Rectal smooth muscle tissue (tissue), 1 donor: Measurements from ENCODE around the gene HSPB9.

Experiments used
- H3K27ac ChIP-seq: one replicate; pipeline ENCODE4 v1.7.0; 2013; ENCODE audit warnings: low read depth, low read length, inconsistent platforms
- H3K27me3 ChIP-seq: one replicate; pipeline ENCODE4 v1.7.0; 2013; ENCODE audit warnings: low read length; ENCODE audit not compliant: control insufficient read depth, insufficient read depth
- H3K36me3 ChIP-seq: one replicate; pipeline ENCODE4 v1.7.0; 2013; ENCODE audit warnings: low read length; ENCODE audit not compliant: control insufficient read depth, insufficient read depth
- H3K4me1 ChIP-seq: one replicate; pipeline ENCODE4 v1.7.0; 2013; ENCODE audit warnings: low read length; ENCODE audit not compliant: control insufficient read depth, insufficient read depth
- H3K4me3 ChIP-seq: one replicate; pipeline ENCODE4 v1.7.0; 2013; ENCODE audit warnings: low read length
- H3K9ac ChIP-seq: one replicate; pipeline ENCODE4 v1.7.0; 2013; ENCODE audit warnings: low read length

HSPB9 gene, protein sequence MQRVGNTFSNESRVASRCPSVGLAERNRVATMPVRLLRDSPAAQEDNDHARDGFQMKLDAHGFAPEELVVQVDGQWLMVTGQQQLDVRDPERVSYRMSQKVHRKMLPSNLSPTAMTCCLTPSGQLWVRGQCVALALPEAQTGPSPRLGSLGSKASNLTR

DNA sequence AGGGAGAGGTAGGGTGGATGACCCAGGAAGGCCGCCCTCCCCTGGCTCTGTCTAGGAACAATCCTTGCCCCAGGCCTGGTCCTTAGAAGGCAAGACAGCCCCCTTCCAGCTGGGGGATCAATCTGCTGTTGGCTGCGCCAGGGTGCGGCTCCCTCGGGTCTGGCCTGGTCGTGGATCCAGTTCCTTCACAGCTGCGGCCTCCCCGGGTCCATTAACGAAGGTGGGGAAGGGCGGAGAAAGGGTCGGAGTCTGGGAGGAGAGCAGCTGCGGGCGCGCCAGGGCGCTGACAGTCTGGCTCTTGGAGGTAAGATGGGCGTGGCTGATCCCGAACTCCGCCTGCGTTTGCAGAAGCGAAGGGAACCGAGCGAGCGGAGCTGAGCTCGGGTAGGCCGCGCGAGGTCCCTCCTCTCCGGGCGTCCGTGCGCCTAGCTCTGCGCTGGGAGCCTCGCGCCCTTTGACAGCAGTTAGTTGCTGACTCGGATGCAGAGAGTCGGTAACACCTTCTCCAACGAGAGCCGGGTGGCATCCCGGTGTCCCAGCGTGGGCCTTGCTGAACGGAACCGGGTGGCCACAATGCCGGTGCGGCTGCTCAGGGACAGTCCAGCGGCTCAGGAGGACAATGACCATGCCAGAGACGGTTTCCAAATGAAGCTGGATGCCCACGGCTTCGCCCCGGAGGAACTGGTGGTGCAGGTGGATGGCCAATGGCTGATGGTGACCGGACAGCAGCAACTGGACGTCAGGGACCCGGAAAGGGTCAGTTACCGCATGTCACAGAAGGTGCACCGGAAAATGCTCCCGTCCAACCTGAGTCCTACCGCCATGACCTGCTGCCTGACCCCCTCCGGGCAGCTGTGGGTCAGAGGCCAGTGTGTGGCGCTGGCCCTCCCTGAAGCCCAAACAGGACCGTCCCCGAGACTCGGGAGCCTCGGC, at the start of gene HSPB9:
HSPB9 (plus strand) TSS at position 434 of the 933 bp plus-strand sequence; CDS start at position 481, 47 bp downstream.
- peaks cover 11% of the 10 kb centered on the region for H3K36me3 ChIP-seq
- H3K4me1 ChIP-seq, result no peaks in the 10 kb centered on the region
- H3K4me3 ChIP-seq, result peak within 1 kb of the TSS; percentile 42
- no peaks in the 10 kb centered on the region for H3K27me3 ChIP-seq
- peak within 1 kb of the TSS; percentile 6 for H3K27ac ChIP-seq
- no peak within 1 kb of the TSS for H3K9ac ChIP-seq

DNA sequence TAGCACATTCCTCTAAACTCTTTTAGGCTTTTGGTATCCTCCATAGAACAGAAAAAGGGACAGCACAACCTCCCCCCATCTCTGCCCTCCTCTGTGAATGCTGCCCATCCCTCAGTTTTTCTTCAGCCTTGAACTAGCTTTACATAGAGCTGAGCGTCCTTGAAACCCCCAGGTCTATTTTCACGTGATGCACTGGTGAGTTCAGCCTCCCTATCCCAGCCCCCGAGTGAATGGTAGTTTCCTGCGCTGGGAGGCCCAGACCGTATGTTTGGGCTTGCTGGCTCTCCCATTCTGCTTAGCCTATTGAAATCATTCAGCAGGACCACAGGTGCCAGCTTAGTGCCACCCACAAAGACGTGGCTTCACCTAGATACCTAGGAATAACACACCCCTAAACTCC, 46.8 kb upstream of the HSPB9 start:
- Histone ChIP-seq H3K27me3 (peaks cover 15% of the 10 kb centered on the region), H3K9ac (no peak overlapping the region), H3K4me3 (no peak overlapping the region), H3K4me1 (no peaks in the 10 kb centered on the region), H3K36me3 (no peaks in the 10 kb centered on the region), H3K27ac (no peak overlapping the region)

GRCh38 chr17:42076797-42077559, 45.6 kb upstream of the HSPB9 start:
- H3K27me3 ChIP-seq, result peaks cover 3% of the 10 kb centered on the region
- no peak overlapping the region for H3K9ac ChIP-seq
- H3K4me1 ChIP-seq, result no peaks in the 10 kb centered on the region
- no peak overlapping the region for H3K4me3 ChIP-seq
- no peak overlapping the region for H3K27ac ChIP-seq
- H3K36me3 ChIP-seq, result no peaks in the 10 kb centered on the region

- Histone ChIP-seq H3K9ac (no peak overlapping the region), H3K27ac (no peak overlapping the region), H3K36me3 (no peaks in the 10 kb centered on the region), H3K4me1 (no peaks in the 10 kb centered on the region), H3K4me3 (no peak overlapping the region), H3K27me3 (no peaks in the 10 kb centered on the region)
Observed at GRCh38 chr17:42077755-42078154, 44.8 kb upstream of the HSPB9 start.

DNA sequence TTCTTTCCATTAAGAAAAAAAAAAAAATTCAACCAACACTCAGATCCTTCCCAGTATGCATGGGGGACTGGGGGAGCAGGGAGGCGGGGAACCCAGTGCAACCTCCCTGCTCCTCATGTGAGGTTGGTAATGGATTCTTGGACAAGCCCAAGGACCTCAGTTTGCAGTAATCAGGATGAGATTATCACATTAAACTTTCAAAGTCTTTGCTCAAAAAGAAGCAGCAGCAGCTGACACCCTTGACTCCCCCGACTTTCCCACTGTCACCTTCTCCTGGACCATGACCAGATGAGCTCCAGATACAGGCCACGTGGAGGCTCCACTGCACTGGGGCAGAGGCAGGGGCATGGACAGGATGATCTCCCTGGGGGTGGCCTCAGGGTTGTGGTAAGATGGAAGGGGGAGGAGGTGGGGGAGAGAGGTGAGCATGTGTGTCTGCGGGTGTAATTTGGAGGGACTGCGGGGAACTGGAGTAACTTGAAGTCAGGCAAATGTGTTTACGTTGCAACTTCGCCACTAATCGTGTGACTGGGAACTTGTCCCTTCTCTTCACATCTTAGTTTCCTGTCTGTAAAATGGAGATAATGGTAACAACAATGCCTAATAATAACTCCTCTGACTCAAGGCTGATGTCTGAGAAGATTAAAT, 44.1 kb upstream of the HSPB9 start:
- Histone ChIP-seq H3K4me1 (no peaks in the 10 kb centered on the region), H3K27me3 (no peaks in the 10 kb centered on the region), H3K4me3 (no peak overlapping the region), H3K36me3 (no peaks in the 10 kb centered on the region), H3K9ac (no peak overlapping the region), H3K27ac (no peak overlapping the region)

DNA sequence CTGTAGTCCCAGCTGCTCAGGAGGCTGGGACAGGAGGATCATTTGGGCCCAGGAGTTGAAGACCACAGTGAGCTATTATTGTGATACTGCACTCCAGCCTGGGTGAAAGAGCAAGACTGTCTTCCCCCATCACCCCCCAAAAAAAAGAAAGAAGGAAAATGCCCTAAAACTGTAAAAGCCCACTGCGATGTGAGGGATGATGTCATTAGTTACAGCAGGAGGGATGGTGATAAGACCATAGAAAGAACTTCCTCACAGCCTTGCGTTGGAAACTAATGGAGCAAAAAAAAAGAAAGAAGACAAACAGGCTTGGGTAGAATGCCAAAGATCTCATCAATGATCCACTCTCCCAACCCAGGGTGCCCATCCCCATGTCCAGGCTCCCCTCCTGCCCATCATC, 43.1 kb upstream of the HSPB9 start:
- Histone ChIP-seq H3K4me1 (no peaks in the 10 kb centered on the region), H3K9ac (no peak overlapping the region), H3K27ac (no peak overlapping the region), H3K27me3 (no peaks in the 10 kb centered on the region), H3K4me3 (no peak overlapping the region), H3K36me3 (no peaks in the 10 kb centered on the region)

- Histone ChIP-seq H3K9ac (no peak overlapping the region), H3K4me1 (no peaks in the 10 kb centered on the region), H3K36me3 (no peaks in the 10 kb centered on the region), H3K27me3 (no peaks in the 10 kb centered on the region), H3K27ac (no peak overlapping the region), H3K4me3 (no peak overlapping the region)
Observed at GRCh38 chr17:42081516-42082129, 41.0 kb upstream of the HSPB9 start.

DNA sequence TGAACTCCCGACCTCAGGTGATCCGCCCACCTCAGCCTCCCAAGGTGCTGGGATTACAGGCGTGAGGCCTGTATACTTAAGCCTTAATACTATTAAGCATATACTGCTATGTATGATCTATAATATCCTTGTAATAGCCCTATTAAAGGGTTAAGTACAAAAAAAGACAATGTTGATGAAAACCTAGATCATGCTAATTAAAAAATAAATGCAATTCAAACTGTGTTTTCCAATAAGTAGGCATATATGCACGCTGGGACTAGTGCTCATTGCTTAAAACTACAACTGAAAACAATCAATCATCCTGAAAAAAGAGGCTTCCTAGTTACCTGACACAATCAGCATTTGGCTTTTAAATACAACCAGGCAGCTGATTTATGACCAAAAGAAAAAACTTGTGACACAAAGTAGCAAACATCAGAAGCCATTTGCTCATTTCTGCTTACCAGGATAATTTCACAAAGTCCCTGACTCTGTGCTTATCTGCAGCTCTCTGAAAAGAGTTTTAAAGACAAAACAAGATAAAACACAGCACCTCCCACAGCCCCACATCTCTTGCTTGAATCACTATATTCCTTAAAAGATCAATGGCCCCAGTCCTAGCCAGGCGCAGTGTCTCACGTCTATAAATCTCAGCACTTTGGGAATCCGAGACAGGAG, 35.4 kb upstream of the HSPB9 start:
- no peaks in the 10 kb centered on the region for H3K36me3 ChIP-seq
- no peak overlapping the region for H3K9ac ChIP-seq
- H3K27ac ChIP-seq, result no peak overlapping the region
- no peaks in the 10 kb centered on the region for H3K4me1 ChIP-seq
- H3K27me3 ChIP-seq, result peaks cover 3% of the 10 kb centered on the region
- no peak overlapping the region for H3K4me3 ChIP-seq

GRCh38 chr17:42087736-42088705, 34.6 kb upstream of the HSPB9 start:
- Histone ChIP-seq H3K9ac (no peak overlapping the region), H3K27ac (no peak overlapping the region), H3K36me3 (no peaks in the 10 kb centered on the region), H3K4me3 (no peak overlapping the region), H3K27me3 (peaks cover 3% of the 10 kb centered on the region), H3K4me1 (no peaks in the 10 kb centered on the region)

DNA sequence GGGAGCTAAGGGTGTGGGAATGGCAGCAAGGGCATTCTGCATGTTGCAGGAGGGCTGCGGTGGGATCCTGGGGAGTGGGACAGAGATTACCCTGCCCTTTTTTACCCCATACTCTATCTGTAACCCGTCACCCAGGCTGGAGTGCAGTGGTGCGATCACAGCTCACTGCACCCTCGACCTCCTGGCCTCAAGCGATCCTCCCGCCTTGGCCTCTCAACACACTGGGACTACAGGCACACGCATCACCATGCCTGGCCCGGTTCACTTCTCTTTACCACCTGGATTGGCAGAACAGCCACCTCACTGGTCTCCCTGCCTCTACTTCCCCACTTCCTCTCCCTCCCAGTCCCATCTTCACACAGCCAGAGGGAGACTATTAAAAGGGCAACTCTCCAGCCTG, 33.9 kb upstream of the HSPB9 start:
- Histone ChIP-seq H3K9ac (no peak overlapping the region), H3K27ac (no peak overlapping the region), H3K4me1 (no peaks in the 10 kb centered on the region), H3K36me3 (no peaks in the 10 kb centered on the region), H3K4me3 (no peak overlapping the region), H3K27me3 (peaks cover 3% of the 10 kb centered on the region)
